ENCODE data around the gene DYRK1B.

DYRK1B gene

GRCh38 chr19:39837978-39838377 lies 4.0 kb upstream of the DYRK1B start:
- no peak for DNase-seq
- in situ Hi-C loops (cut with HindIII; ENCODE audit: low pct_ligation_motif_present, low pct_unique_long_range_greater_than_20kb, low sequenced_read_pairs) = no loop called here

GRCh38 chr19:39834287-39834841 lies 402 bp upstream of the DYRK1B start:
- no peak for DNase-seq
- in situ Hi-C loops (cut with HindIII; ENCODE audit: low pct_ligation_motif_present, low pct_unique_long_range_greater_than_20kb, low sequenced_read_pairs) = no loop called here

- in situ Hi-C loops (cut with HindIII; ENCODE audit: low pct_ligation_motif_present, low pct_unique_long_range_greater_than_20kb, low sequenced_read_pairs) = no loop called here
These were observed 850 bp downstream of the DYRK1B start for GRCh38 chr19:39833160-39833463.

GRCh38 chr19:39832341-39833083 lies 1.4 kb downstream of the DYRK1B start:
- no peak for DNase-seq
- in situ Hi-C loops (cut with HindIII; ENCODE audit: low pct_ligation_motif_present, low pct_unique_long_range_greater_than_20kb, low sequenced_read_pairs) = no loop called here

More at GRCh38 chr19:39833160-39833463, 850 bp downstream of the DYRK1B start:
- DNase-seq = no peak

- in situ Hi-C loops (cut with HindIII; ENCODE audit: low pct_ligation_motif_present, low pct_unique_long_range_greater_than_20kb, low sequenced_read_pairs) = no loop called here
- no peak for DNase-seq
These were observed 2.3 kb downstream of the DYRK1B start for GRCh38 chr19:39831679-39832078.

- DNase-seq = no peak
- in situ Hi-C loops (cut with HindIII; ENCODE audit: low pct_ligation_motif_present, low pct_unique_long_range_greater_than_20kb, low sequenced_read_pairs) = no loop called here
These were observed 3.1 kb downstream of the DYRK1B start for GRCh38 chr19:39830847-39831246.

GRCh38 chr19:39830406-39830805 lies 3.6 kb downstream of the DYRK1B start:
- in situ Hi-C loops (cut with HindIII; ENCODE audit: low pct_ligation_motif_present, low pct_unique_long_range_greater_than_20kb, low sequenced_read_pairs) = no loop called here

GRCh38 chr19:39829702-39830275 lies 4.2 kb downstream of the DYRK1B start:
- DNase-seq = no peak
- in situ Hi-C loops (cut with HindIII; ENCODE audit: low pct_ligation_motif_present, low pct_unique_long_range_greater_than_20kb, low sequenced_read_pairs) = no loop called here

More at GRCh38 chr19:39830406-39830805, 3.6 kb downstream of the DYRK1B start:
- no peak for DNase-seq

- no peak for DNase-seq
- in situ Hi-C loops (cut with HindIII; ENCODE audit: low pct_ligation_motif_present, low pct_unique_long_range_greater_than_20kb, low sequenced_read_pairs) = no loop called here
These were observed 5.3 kb downstream of the DYRK1B start for GRCh38 chr19:39828654-39829032.

- in situ Hi-C loops (cut with HindIII; ENCODE audit: low pct_ligation_motif_present, low pct_unique_long_range_greater_than_20kb, low sequenced_read_pairs) = no loop called here
- DNase-seq = no peak
These were observed 5.8 kb downstream of the DYRK1B start for GRCh38 chr19:39828015-39828653.

GRCh38 chr19:39827216-39827615 lies 6.7 kb downstream of the DYRK1B start:
- DNase-seq = no peak
- in situ Hi-C loops (cut with HindIII; ENCODE audit: low pct_ligation_motif_present, low pct_unique_long_range_greater_than_20kb, low sequenced_read_pairs) = no loop called here

GRCh38 chr19:39826311-39826945 lies 7.5 kb downstream of the DYRK1B start:
- in situ Hi-C loops (cut with HindIII; ENCODE audit: low pct_ligation_motif_present, low pct_unique_long_range_greater_than_20kb, low sequenced_read_pairs) = no loop called here
- no peak for DNase-seq

GRCh38 chr19:39825531-39826076 lies 8.4 kb downstream of the DYRK1B start:
- in situ Hi-C loops (cut with HindIII; ENCODE audit: low pct_ligation_motif_present, low pct_unique_long_range_greater_than_20kb, low sequenced_read_pairs) = no loop called here
- no peak for DNase-seq

- no peak for DNase-seq
- in situ Hi-C loops (cut with HindIII; ENCODE audit: low pct_ligation_motif_present, low pct_unique_long_range_greater_than_20kb, low sequenced_read_pairs) = no loop called here
These were observed 8.9 kb downstream of the DYRK1B start for GRCh38 chr19:39825093-39825463.

- in situ Hi-C loops (cut with HindIII; ENCODE audit: low pct_ligation_motif_present, low pct_unique_long_range_greater_than_20kb, low sequenced_read_pairs) = no loop called here
- DNase-seq = no peak
These were observed 9.5 kb downstream of the DYRK1B start for GRCh38 chr19:39824143-39825092.

GRCh38 chr19:39823686-39824085 lies 10.3 kb downstream of the DYRK1B start:
- no peak for DNase-seq
- in situ Hi-C loops (cut with HindIII; ENCODE audit: low pct_ligation_motif_present, low pct_unique_long_range_greater_than_20kb, low sequenced_read_pairs) = no loop called here

GRCh38 chr19:39820696-39821095 lies 13.3 kb downstream of the DYRK1B start:
- DNase-seq = no peak
- in situ Hi-C loops (cut with HindIII; ENCODE audit: low pct_ligation_motif_present, low pct_unique_long_range_greater_than_20kb, low sequenced_read_pairs) = no loop called here

- no peak for DNase-seq
- in situ Hi-C loops (cut with HindIII; ENCODE audit: low pct_ligation_motif_present, low pct_unique_long_range_greater_than_20kb, low sequenced_read_pairs) = no loop called here
These were observed 14.2 kb downstream of the DYRK1B start for GRCh38 chr19:39819786-39820185.

Data from ACHN (cell line).